Upper lobe of right lung (tissue), 1 donor: ENCODE results near the gene ELAC1. TPM values are rescaled to one million over a fixed set of nuclear protein-coding genes. Genes with fewer than 3 reads are reported as not detected.

Experiments
- ATAC-seq: fragments of 200-7000 bp; cut with Tn5 transposase; one replicate; pipeline ENCODE4 v1.9.1; 2020; ENCODE audit warnings: mild to moderate bottlenecking, moderate library complexity
- DNase-seq: peaks from one replicate; pipeline ENCODE4 v3.0.0-alpha.2; 2020
- H3K27ac ChIP-seq: fragments of 200-600 bp; one replicate; pipeline ENCODE4 v1.8.0; 2022
- H3K27me3 ChIP-seq: fragments of 200-600 bp; one replicate; pipeline ENCODE4 v1.8.0; 2022; ENCODE audit warnings: mild to moderate bottlenecking
- H3K36me3 ChIP-seq: fragments of 200-600 bp; one replicate; pipeline ENCODE4 v1.8.0; 2022
- H3K4me1 ChIP-seq: fragments of 200-600 bp; one replicate; pipeline ENCODE4 v1.8.0; 2022
- H3K4me3 ChIP-seq: fragments of 200-600 bp; one replicate; pipeline ENCODE4 v1.8.0; 2022; ENCODE audit warnings: mild to moderate bottlenecking
- H3K9me3 ChIP-seq: fragments of 200-600 bp; one replicate; pipeline ENCODE4 v1.8.0; 2022
- CTCF ChIP-seq: fragments of 200-600 bp; IDR thresholded peaks from one replicate; pipeline ENCODE4 v1.8.0; 2022; ENCODE audit warnings: antibody characterized with exemption
- intact Hi-C: fragments of 100-400 bp; cut with DNase I; formaldehyde crosslinking; loops from one replicate; pipeline ENCODE4 v1.11.0; 2022
- total RNA-seq: library from RNA; stranded (reverse); fragmentation: NEBNext Ultra II Directional; extraction: Animal tissue kit (Norgen Biotek cat#: 25700); gene quantifications from one replicate; pipeline ENCODE4 v1.2.1, GENCODE V29; 2021
- donor health status: DM: no; HTN: yes; CAD: no; lungs with severe emphysema.

Gene ELAC1
- total RNA-seq, 1 donor from 2014 or later, result 6.8 TPM

- H3K36me3 ChIP-seq, result no peaks in the 10 kb centered on the region
- H3K4me1 ChIP-seq, result no peaks in the 10 kb centered on the region
- no peak for DNase-seq
- H3K27ac ChIP-seq, result no peak overlapping the region
- no peaks in the 10 kb centered on the region for H3K9me3 ChIP-seq
- peak; percentile 65 for ATAC-seq
- intact Hi-C loops, result no loop called here
- TF ChIP-seq CTCF, result no peak
- no peak overlapping the region for H3K4me3 ChIP-seq
- H3K27me3 ChIP-seq, result no peaks in the 10 kb centered on the region
These were observed 38.4 kb downstream of the ELAC1 start for GRCh38 chr18:51006061-51006818.

DNA sequence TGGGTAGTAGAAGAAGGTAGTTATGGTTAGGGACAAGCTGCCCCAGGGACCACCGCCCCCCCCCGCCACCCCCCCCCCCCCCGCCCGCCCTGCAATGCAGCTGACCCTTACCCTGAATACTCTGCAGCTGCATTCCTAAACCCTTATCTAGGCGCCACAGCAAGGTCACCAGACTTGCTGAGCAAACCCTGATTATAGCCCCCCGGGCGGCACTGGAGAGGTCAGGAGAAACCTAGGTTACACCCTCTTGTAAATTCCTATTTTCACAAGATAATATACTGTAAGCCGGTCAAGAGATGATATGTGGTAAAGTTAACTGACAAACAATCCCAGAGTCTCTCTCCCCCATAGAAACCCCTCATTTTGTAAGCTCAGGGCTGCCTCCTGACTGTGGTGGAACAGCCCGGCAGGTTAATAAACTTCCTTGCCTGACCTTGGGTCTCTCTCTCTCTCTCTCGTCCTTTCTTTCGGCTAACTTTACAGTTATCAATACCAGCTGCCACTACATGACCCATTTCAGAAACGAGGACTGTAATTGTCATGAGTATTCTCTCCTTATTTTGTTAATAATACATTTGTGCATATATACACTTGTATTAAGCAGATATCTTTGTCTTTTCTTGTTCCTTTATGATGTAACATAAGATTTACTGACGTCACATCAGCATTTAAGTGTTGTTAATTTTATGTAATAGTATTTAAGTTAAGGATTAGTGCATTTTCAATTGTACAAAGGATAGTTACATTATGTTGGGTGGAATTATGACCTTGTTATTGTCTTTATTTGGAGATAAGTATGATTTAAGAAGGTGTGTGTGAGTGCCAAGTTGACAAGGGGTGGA lies 39.3 kb downstream of the ELAC1 start:
- intact Hi-C loops, result no loop called here
- Histone ChIP-seq H3K27me3 (no peaks in the 10 kb centered on the region), H3K4me1 (no peaks in the 10 kb centered on the region), H3K27ac (no peak overlapping the region), H3K36me3 (no peaks in the 10 kb centered on the region), H3K9me3 (no peaks in the 10 kb centered on the region), H3K4me3 (no peak overlapping the region)
- ATAC-seq (no peak), DNase-seq (no peak)
- no peak for TF ChIP-seq CTCF

- DNase-seq (no peak), ATAC-seq (no peak)
- no peaks in the 10 kb centered on the region for H3K27me3 ChIP-seq
- intact Hi-C loops, result no loop called here
- TF ChIP-seq CTCF, result no peak
- no peak overlapping the region for H3K4me3 ChIP-seq
- H3K9me3 ChIP-seq, result no peaks in the 10 kb centered on the region
- H3K36me3 ChIP-seq, result no peaks in the 10 kb centered on the region
- no peaks in the 10 kb centered on the region for H3K4me1 ChIP-seq
- no peak overlapping the region for H3K27ac ChIP-seq
These were observed 39.9 kb downstream of the ELAC1 start for GRCh38 chr18:51007790-51008139.

GRCh38 chr18:51009072-51009471 lies 41.2 kb downstream of the ELAC1 start:
- intact Hi-C loops, result no loop called here
- no peaks in the 10 kb centered on the region for H3K27me3 ChIP-seq
- H3K36me3 ChIP-seq, result no peaks in the 10 kb centered on the region
- H3K4me1 ChIP-seq, result no peaks in the 10 kb centered on the region
- ATAC-seq, result peak; percentile 95
- DNase-seq, result no peak
- H3K9me3 ChIP-seq, result no peaks in the 10 kb centered on the region
- no peak overlapping the region for H3K4me3 ChIP-seq
- no peak overlapping the region for H3K27ac ChIP-seq
- no peak for TF ChIP-seq CTCF

DNA sequence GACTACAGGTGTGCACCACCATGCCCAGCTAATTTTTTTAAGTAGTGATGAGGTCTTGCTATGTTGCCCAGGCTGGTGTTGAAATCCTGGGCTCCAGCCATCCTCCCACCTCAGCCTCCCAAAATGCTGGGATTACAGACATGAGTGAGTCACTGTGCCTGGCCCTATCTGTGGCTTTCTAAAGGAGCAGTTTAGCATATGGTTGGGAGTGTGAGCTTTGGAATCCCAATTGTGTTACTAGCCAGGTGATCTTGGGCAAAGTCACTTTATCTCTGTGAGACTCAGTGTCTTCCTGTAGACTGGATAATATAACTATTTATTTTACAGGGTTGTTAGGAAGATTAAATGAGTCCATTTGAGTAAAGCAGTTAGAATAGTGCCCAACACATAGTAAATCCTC lies 42.4 kb downstream of the ELAC1 start:
- no peak overlapping the region for H3K27ac ChIP-seq
- H3K27me3 ChIP-seq, result no peaks in the 10 kb centered on the region
- no peak overlapping the region for H3K4me3 ChIP-seq
- no peaks in the 10 kb centered on the region for H3K36me3 ChIP-seq
- H3K9me3 ChIP-seq, result no peaks in the 10 kb centered on the region
- no peak for DNase-seq
- intact Hi-C loops, result no loop called here
- no peak for ATAC-seq
- no peak for TF ChIP-seq CTCF
- H3K4me1 ChIP-seq, result no peaks in the 10 kb centered on the region
